Heart left ventricle (tissue), 13 donors: ENCODE results near the gene CYP39A1.

Experiments used
- CTCF ChIP-seq, 12 donors: fragments of 200-600 bp; sonication (generic) in 4 of 12; IDR thresholded peaks; one replicate each; pipeline versions ENCODE4 v1.5.0 to v1.8.0; 2018 to 2022; ENCODE audit warnings: antibody characterized with exemption in 12 of 12, mild to moderate bottlenecking in 5 of 12
- POLR2A ChIP-seq, 2 donors: fragments of 450-650 bp; IDR thresholded peaks; one replicate each; pipeline ENCODE4 v1.6.1; 2017; ENCODE audit warnings: antibody characterized with exemption in 2 of 2, mild to moderate bottlenecking in 2 of 2, moderate library complexity in 2 of 2
- donor health status: ischemic (EF 13 %, LVEDD 7.1; RV severe dilation, severe dysfunction).
- donor health status: DM: no; HTN: yes; CAD: no.
- donor health status: DM: no; HTN: no; CAD: no.
- donor health status: ischemic (EF 25% LVEDD 6.9; RV normal size, moderate dysfunction).
- donor health status: ischemic (EF 25% LVEDD 5.7; RV mildly dilated, moderate dysfunction).
- donor health status: ischemic (EF 35%, LVEDD 5.7; RV mildly dilated, moderate dysfunction).
- donor health status: nonischemic (EF 11% LVEDD 7.7; RV severe dilation, severe dysfunction).
- donor health status: DM: yes; HTN: yes; CAD: no.
- donor health status: PGD.
- donor health status: ischemic (EF 29% LVEDD 5.4; RV normal size, mild dysfunction).
- donor health status: nonischemic (EF 23%, LVEDD 6.1; RV moderate dilation, normal function).

DNA sequence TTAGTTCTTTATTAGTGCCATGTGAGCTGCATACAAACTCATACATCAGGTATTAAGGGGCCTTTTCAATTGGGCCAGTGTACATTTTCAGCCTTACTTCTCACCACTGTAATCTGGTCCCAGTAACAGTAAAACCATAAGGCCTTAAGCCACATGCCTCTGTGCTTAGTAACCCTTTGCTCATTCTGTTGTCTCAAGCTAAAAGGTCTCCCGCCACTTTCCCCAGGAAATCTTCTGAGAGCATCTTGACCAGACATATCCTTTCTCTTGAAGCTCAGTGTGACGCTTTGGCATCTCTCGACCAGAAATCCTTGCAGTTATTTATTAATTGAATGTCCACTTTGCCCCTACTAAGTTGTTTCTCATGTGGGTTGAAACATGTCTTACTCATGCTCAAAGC lies 68.0 kb downstream of the CYP39A1 start:
- TF ChIP-seq CTCF (IDR thresholded peaks at IDR 0.05) (no peak), POLR2A (IDR thresholded peaks at IDR 0.05) (no peak)
